Adipocyte (in vitro differentiated cells): ENCODE measurements around the gene HELZ2.

Experiments
- DNase-seq: peaks from one replicate; pipeline ENCODE4 v3.0.0-alpha.2; 2015; ENCODE audit warnings: low read depth
- H3K27me3 ChIP-seq: replicated peaks from 2 replicates; pipeline ENCODE4 v1.7.0; 2013; ENCODE audit warnings: mild to moderate bottlenecking, low read length, moderate library complexity; ENCODE audit not compliant: control insufficient read depth, insufficient read depth
- H3K36me3 ChIP-seq: 2 replicates; pipeline ENCODE4 v1.7.0; 2013; ENCODE audit warnings: low read length, mild to moderate bottlenecking, moderate library complexity; ENCODE audit not compliant: control insufficient read depth, insufficient read depth, severe bottlenecking
- H3K4me1 ChIP-seq: 2 replicates; pipeline ENCODE4 v1.7.0; 2013; ENCODE audit warnings: mild to moderate bottlenecking, low read length, moderate library complexity; ENCODE audit not compliant: control insufficient read depth, insufficient read depth
- H3K4me3 ChIP-seq: 2 replicates; pipeline ENCODE4 v1.7.0; 2013; ENCODE audit warnings: mild to moderate bottlenecking, low read length, moderate library complexity
- H3K9ac ChIP-seq: 2 replicates; pipeline ENCODE4 v1.7.0; 2013; ENCODE audit warnings: mild to moderate bottlenecking, low read length, moderate library complexity
- H3K9me3 ChIP-seq: 2 replicates; pipeline ENCODE4 v1.7.0; 2013; ENCODE audit warnings: mild to moderate bottlenecking, low read length, moderate library complexity; ENCODE audit not compliant: control insufficient read depth

HELZ2 gene

DNA sequence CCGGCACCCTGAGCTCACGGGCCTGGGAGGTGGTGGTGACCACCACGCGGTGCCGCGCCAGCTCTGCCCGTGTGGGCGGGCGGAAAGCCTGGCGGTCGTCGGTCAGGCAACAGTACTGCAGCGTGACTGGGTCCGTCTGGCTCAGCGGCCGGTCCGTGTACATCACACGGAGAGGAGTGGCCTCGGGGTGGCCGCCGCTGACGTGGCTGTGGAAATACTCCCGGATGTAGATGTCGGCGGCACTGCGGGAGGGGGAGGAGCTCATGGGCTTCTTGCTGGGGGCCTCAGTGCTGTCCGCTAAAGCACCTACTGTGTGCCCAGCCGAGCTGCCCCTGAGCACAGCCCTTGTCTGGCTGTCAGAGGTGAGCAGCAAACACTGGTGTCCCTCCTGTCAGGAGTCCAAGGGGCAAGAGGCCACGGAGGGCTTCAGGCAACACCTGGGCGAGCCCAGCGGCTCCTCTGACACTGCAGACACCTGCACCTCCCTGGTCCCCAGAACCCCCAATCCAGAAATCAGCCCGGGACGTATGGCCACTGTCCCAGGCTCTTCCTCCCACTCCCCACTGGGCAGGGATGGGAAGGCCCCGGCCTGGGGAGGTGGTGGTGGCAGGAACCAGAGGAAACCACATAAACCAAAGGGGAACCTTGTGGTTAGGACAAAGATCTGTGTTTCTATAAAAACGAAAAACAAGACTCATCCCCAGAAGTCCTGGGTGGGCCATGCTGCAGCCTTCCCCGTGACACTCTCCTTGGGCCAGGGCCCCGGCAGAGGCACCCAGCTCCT is 6.5 kb downstream of the HELZ2 start:
- Histone ChIP-seq H3K4me3 (no peak overlapping the region), H3K9ac (no peak overlapping the region)

DNA sequence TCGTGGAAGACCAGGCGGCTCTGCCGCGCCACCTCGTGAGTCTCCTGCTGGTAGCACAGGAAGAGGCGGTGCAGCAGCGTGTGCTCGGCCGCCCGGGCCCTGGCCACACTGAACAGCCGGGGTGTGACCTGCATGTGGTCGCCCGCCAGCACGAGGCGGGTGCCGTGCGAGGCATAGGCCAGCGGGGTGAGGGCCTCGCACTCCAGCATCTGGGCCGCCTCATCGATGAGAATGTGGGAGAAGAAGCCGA is 7.0 kb downstream of the HELZ2 start:
- DNase-seq, result no peak
- H3K4me1 ChIP-seq, result no peaks in the 10 kb centered on the region
- H3K36me3 ChIP-seq, result no peaks in the 10 kb centered on the region
- no peaks in the 10 kb centered on the region for H3K9me3 ChIP-seq
- H3K27me3 ChIP-seq, result no peaks in the 10 kb centered on the region
- H3K9ac ChIP-seq, result no peak overlapping the region
- no peak overlapping the region for H3K4me3 ChIP-seq

More for the DNA sequence above, 6.5 kb downstream of the HELZ2 start:
- Histone ChIP-seq H3K9me3 (no peaks in the 10 kb centered on the region), H3K36me3 (no peaks in the 10 kb centered on the region), H3K4me1 (no peaks in the 10 kb centered on the region), H3K27me3 (no peaks in the 10 kb centered on the region)
- no peak for DNase-seq

DNA sequence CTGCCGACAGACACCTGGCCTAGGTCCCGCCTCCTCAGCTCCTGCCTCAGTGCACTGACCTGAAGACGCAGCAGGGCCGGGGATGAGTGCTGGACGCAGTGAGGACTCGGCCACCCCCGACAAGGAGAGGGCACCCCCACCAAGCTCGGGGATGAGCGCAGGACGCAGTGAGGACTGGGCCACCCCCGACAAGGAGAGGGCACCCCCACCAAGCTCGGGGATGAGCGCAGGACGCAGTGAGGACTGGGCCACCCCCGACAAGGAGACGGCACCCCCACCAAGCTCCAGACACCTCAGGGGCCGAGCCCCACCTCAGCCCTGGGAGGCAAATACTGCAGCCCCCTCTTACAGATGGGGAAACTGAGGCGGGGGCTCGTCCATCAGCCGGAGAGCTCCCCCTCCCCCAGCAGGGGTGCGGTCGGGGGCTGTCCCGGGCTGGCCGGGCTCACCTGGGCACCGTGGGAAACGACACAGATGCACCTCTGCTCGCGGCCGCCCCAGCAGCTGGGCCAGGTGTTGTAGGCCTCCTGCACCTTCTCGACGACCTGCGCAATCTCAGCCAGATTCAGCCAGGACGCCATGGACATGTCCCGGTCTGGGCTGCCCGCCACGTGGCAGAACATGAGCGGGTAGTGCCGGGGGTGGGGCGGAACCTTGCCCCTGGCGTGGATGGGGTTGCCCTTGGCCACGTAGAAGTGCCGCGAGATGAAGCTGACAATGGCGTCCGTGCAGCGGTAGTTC is 7.5 kb downstream of the HELZ2 start:
- Histone ChIP-seq H3K4me3 (no peak overlapping the region), H3K9me3 (no peaks in the 10 kb centered on the region), H3K4me1 (no peaks in the 10 kb centered on the region), H3K27me3 (no peaks in the 10 kb centered on the region), H3K36me3 (no peaks in the 10 kb centered on the region), H3K9ac (no peak overlapping the region)
- DNase-seq, result no peak

DNA sequence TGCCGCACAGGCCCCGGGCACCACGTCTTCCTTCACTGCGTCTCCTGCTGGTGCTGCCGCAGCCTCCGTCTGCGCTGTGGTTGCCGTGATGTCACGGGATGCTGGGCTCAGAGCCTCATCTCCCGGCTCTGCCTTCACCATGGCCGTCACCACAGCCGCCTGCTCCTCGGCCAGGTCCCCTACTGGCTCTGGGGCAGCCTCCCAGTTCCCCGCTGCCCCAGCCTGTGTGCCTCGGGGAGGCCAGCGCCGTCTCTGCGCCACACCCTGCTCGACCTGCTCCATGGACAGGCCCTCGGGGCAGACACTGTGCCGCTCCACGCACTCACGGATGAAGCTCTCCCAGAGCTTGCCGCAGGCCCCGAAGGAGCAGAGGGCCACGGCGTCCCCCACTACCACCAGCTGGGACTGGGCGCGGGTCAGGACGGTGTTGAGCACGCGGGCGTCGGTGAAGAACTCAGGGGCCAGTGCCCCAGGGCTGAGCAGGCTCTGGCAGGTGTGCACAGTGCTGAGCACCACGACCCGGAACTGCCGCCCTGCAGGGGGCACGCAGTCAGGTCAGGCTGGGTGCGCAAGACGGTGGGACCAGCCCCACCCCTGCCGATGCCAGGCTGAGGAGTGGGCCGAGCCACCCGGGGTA is 8.2 kb downstream of the HELZ2 start:
- Histone ChIP-seq H3K9me3 (no peaks in the 10 kb centered on the region), H3K27me3 (no peaks in the 10 kb centered on the region), H3K4me1 (no peaks in the 10 kb centered on the region), H3K9ac (no peak overlapping the region), H3K4me3 (no peak overlapping the region), H3K36me3 (no peaks in the 10 kb centered on the region)
- no peak for DNase-seq

DNA sequence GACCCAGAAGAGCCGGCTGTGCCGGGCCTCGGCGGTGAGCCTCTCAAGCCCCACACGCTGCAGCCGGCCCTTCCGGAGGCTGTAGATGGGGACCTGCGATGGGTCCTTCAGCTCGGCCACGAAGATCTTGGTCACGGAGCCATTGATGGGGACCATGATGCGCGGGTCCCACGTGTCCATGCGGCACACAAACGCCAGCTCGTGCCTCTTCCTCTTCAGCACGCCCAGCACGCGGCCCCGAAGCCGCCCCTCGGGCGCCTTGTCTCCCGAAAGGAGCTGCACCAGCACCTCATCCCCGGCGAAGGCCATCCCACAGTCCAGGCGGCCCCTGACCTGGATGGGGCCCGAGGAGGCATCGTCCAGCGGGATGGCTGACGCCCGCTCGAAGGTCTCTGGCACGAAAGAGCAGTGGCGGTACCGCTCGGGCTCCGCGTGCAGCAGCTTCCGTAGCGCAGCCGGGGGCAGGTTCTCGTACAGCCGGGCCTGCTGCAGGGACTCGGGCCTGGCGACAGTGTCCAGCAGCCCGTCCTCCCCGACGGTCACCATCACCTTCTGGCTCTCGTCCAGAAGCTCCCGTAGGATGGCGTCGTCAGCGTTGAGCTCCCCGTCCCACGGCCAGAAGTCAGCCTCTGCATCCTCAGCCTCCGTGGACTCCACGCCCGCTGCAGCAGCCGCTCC is 8.9 kb downstream of the HELZ2 start:
- DNase-seq, result no peak
- H3K27me3 ChIP-seq, result no peaks in the 10 kb centered on the region

DNA sequence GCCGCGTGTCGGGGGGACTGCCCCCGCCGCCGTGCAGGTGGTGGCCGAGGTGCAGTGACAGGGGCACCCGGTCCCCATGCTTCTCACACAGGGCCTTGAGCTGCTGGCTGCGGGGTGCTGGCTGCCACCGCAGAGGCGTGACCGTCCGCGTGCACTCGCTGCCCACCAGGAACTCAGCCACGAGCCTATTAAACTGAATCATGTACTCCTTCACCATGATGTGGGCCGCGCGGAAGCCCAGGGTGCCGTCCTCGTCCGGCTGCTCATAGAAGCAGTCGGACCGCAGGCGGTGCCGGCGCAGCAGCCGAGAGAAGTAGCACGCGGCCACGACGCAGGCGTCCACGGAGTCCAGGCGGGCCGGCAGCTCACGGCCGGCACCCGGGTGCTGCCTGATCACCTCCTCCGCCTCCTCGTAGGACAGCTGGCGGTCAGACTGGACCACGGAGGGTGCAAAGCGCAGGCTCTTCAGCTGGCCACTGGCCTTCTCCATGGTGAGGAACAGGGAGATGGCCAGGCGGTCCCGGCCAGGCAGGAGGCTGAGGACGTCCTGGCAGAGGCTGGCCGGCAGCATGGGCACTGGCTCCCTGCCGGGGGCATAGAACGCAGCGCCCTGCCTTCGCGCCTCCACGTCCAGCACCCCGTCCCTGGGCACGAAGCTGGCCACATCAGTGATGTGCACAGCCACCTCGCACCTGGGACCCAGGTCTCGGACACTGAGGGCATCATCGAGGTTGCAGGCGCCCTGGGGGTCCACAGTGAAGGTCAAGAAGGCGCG is 9.8 kb downstream of the HELZ2 start:
- Histone ChIP-seq H3K9me3 (no peaks in the 10 kb centered on the region), H3K27me3 (no peaks in the 10 kb centered on the region), H3K4me1 (no peaks in the 10 kb centered on the region), H3K36me3 (peaks cover 7% of the 10 kb centered on the region), H3K4me3 (no peak overlapping the region), H3K9ac (no peak overlapping the region)
- no peak for DNase-seq

More for the DNA sequence above, 8.9 kb downstream of the HELZ2 start:
- H3K36me3 ChIP-seq, result peaks cover 5% of the 10 kb centered on the region
- H3K9me3 ChIP-seq, result no peaks in the 10 kb centered on the region
- no peaks in the 10 kb centered on the region for H3K4me1 ChIP-seq
- no peak overlapping the region for H3K9ac ChIP-seq
- no peak overlapping the region for H3K4me3 ChIP-seq

DNA sequence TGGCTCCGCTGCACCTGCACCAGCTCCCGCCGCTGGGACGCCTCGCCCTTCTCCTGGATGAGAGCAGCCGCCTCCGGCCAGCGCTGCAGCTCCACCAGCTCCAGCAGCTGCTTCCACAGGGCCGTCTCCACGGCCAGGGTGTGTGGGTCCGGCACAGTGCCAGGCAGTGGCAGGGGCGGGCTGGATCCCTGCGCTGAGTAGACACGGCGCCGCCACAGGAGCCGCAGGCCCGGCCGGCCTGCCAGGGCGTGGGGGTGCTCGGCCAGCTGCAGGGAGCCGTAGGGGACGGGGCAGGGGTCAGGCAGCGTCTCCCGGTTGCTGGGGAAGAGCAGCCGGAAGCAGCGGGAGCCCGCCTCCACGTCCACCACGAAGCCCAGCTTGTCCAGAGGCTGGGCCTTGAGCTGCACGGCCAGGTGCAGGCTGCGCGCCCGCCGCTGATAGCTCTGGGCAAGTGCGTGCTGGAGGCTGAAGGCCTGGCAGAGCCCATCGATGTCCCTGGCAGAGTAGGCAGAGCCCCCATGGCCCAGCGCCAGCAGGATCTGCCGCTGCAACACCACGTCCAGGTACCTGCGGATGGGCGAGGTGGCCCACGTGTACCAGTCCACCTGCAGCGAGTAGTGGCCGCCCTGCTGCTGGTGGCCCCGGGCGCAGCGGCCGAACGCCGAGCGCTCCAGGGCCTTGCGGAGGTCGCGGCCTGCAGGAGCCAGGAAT is 10.7 kb downstream of the HELZ2 start:
- H3K4me1 ChIP-seq, result no peaks in the 10 kb centered on the region
- peaks cover 7% of the 10 kb centered on the region for H3K36me3 ChIP-seq
- no peak overlapping the region for H3K4me3 ChIP-seq
- H3K9ac ChIP-seq, result no peak overlapping the region
- no peak for DNase-seq
- H3K9me3 ChIP-seq, result no peaks in the 10 kb centered on the region
- H3K27me3 ChIP-seq, result no peaks in the 10 kb centered on the region

DNA sequence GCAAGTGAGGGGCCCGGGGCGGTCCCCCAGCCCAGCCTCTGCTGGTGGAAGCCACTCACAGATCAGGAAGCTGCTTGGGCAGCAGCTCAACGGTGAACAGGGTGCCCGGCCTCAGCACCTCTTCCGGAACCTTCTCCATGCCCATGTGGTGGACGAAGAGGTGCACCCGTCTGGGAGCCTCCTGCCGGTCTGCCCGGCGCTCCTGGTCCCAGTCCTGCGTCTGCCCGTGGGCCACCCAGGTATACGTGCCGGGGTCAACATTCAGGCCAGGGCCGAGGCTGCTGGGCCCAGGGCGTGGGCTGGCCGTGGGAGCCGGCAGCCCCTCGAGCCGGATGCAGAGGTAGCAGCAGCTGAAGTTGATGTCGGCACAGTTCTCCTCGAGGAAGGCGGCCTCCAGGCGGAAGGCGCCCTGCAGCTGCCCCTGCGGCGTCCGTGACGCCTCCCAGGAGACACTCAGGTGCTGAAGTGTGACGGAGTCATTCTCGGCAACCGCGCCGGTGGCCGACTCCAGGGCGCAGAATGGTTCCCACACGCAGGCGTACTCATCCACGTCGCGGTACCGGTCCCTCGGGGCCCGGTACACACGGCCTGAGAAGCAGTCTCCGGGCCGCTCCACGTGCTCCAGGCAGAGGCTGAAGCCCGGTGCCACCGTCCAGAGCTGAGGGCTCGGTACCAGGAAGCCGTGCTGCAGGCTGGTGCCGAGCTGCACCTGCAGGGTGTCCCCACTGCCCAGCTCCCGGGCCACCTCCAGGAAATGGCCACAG is 11.4 kb downstream of the HELZ2 start:
- Histone ChIP-seq H3K27me3 (no peaks in the 10 kb centered on the region), H3K9me3 (no peaks in the 10 kb centered on the region), H3K4me1 (no peaks in the 10 kb centered on the region), H3K4me3 (no peak overlapping the region), H3K36me3 (peaks cover 7% of the 10 kb centered on the region), H3K9ac (no peak overlapping the region)
- no peak for DNase-seq

DNA sequence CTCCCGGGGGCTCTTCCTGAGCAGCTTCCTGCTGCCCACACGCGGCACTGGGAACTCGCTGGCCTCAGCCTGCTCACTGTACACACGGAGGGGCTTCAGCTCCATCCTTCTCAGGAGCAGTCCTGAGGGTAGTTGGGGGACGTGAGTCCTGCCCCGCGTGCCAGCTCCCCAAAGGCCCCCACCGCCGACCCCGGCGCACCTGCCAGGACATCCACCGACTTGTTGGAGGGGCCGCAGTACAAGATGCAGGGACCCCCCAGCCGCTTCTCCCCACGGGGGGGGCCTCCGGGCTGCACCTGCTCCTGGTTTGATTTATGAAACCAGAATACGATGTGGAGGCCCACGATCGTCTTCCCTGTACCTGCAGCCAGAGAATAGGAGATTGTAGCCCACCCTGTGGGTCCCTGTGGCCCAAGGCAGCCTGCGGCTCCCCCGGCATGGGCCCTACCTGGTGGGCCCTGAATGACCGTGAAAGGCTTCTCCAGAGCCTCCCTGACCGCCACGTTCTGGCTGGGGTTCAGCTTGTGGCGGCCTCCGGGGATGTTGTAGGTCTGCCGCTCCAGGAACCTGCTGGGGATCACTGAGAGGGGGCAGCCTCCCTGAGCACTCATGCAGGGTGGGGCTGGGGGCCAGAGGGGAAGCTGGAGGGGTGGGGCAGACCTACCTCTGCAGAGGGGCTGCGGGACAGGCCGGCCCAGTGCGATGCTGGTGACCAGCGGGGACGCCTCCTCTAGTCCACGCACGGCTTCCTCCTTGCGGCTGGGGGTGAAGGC is 12.2 kb downstream of the HELZ2 start:
- H3K4me1 ChIP-seq, result no peaks in the 10 kb centered on the region
- H3K9me3 ChIP-seq, result no peaks in the 10 kb centered on the region
- no peak for DNase-seq
- H3K9ac ChIP-seq, result no peak overlapping the region
- H3K4me3 ChIP-seq, result no peak overlapping the region
- no peaks in the 10 kb centered on the region for H3K27me3 ChIP-seq
- H3K36me3 ChIP-seq, result peaks cover 7% of the 10 kb centered on the region
